Embryonic facial prominence (tissue), 1 donor: ENCODE data around the gene TMEM129.
"Not testable (repeated sequence)": the region's sequence is repeated elsewhere in the genome, so short reads cannot be mapped to it uniquely, and the experiment has no call there.

Experiments
- DNase-seq: peaks from one replicate; pipeline ENCODE4 v3.0.0-alpha.2; 2016; ENCODE audit errors: extremely low spot score

The TMEM129 gene

GRCh38 chr4:1695913-1696312, 25.2 kb downstream of the TMEM129 start:
- no peak for DNase-seq

GRCh38 chr4:1693131-1693896, 27.8 kb downstream of the TMEM129 start:
- DNase-seq = peak; percentile 43

- DNase-seq = no peak
Measured at GRCh38 chr4:1691737-1692373, 29.3 kb downstream of the TMEM129 start.

- DNase-seq = no peak
Measured at GRCh38 chr4:1690698-1691097, 30.4 kb downstream of the TMEM129 start.

- no peak for DNase-seq
Measured at GRCh38 chr4:1686440-1687036, 34.6 kb downstream of the TMEM129 start.

- no peak for DNase-seq
Measured at GRCh38 chr4:1685235-1686150, 35.6 kb downstream of the TMEM129 start.

- no peak for DNase-seq
Measured at GRCh38 chr4:1684506-1685234, 36.5 kb downstream of the TMEM129 start.

- peak; percentile 38 for DNase-seq
Measured at GRCh38 chr4:1683736-1684505, 37.2 kb downstream of the TMEM129 start, which contains the start of gene FAM53A. TSS of gene FAM53A (minus strand) at chr4:1684313. CDS start at chr4:1668741, 15,572 bp downstream.

GRCh38 chr4:1683261-1683735, 37.8 kb downstream of the TMEM129 start:
- DNase-seq = peak; percentile 16

GRCh38 chr4:1682860-1683259, 38.3 kb downstream of the TMEM129 start:
- no peak for DNase-seq

- DNase-seq = no peak
Measured at GRCh38 chr4:1678244-1678643, 42.9 kb downstream of the TMEM129 start.

- DNase-seq = no peak
Measured at GRCh38 chr4:1676605-1677525, 44.3 kb downstream of the TMEM129 start.

GRCh38 chr4:1675802-1676137, 45.4 kb downstream of the TMEM129 start:
- no peak for DNase-seq

GRCh38 chr4:1675136-1675801, 45.9 kb downstream of the TMEM129 start:
- DNase-seq = no peak

GRCh38 chr4:1674682-1675081, 46.4 kb downstream of the TMEM129 start:
- no peak for DNase-seq

- DNase-seq = no peak
Measured at GRCh38 chr4:1673671-1674070, 47.5 kb downstream of the TMEM129 start.

- DNase-seq = not testable (repeated sequence)
Measured at GRCh38 chr4:1671011-1671410, 50.1 kb downstream of the TMEM129 start.

GRCh38 chr4:1670279-1670678, 50.8 kb downstream of the TMEM129 start:
- no peak for DNase-seq

GRCh38 chr4:1669850-1670249, 51.3 kb downstream of the TMEM129 start:
- no peak for DNase-seq
